Endothelial cell of umbilical vein (primary cell): Measurements from ENCODE around the gene UBE2E1. TPM values are rescaled to one million over a fixed set of nuclear protein-coding genes. Genes with fewer than 3 reads are reported as not detected.

ENCODE experiments used
- BruUV-seq: library from RNA; stranded (reverse); fragments of 400-500 nt; replicated peaks from 2 replicates; lab custom pipeline; 2021; lab: Mats Ljungman, UMichigan
- CTCF ChIA-PET: fragments of 300-600, 350-600 bp; sonication (Branson Sonifier 250); formaldehyde crosslinking; loops from one replicate; lab custom pipeline; 2021; ENCODE audit warnings: antibody characterized with exemption, inconsistent platforms; lab: Charles Lee
- POLR2A ChIA-PET: fragments of 300-600, 350-600 bp; sonication (Branson Sonifier 250); formaldehyde crosslinking; loops from one replicate; lab custom pipeline; 2021; ENCODE audit warnings: antibody characterized with exemption, inconsistent platforms; lab: Charles Lee
- DNase-seq: peaks from one replicate; pipeline ENCODE4 v3.0.0-alpha.2; 2011; ENCODE audit warnings: low read depth, low spot score
- FAIRE-seq: peaks from 2 replicates; lab custom pipeline; 2011; peaks lifted over from hg19 to GRCh38; lab: Jason Lieb, UNC
- H2AFZ ChIP-seq: 2 replicates; pipeline ENCODE4 v1.6.0; 2012; ENCODE audit warnings: low read depth, low read length, control low read depth, inconsistent platforms
- H3K27ac ChIP-seq: 2 replicates; pipeline ENCODE4 v1.5.1; 2011; ENCODE audit warnings: low read depth, mild to moderate bottlenecking, control low read depth, low read length, moderate library complexity; ENCODE audit not compliant: insufficient read depth
- H3K27me3 ChIP-seq, 2 experiments: 2 replicates each; pipeline versions ENCODE4 v1.6.0 to v1.6.1; 2011; ENCODE audit warnings: low read length in 2 of 2, mixed read lengths in 1 of 2; ENCODE audit not compliant: control insufficient read depth in 2 of 2, insufficient read depth in 2 of 2
- H3K36me3 ChIP-seq, 2 experiments: 2 replicates in 1 of 2; 3 replicates in 1 of 2; pipeline ENCODE4 v1.5.1; 2011; ENCODE audit warnings: low read length in 2 of 2, mild to moderate bottlenecking in 1 of 2, moderate library complexity in 1 of 2; ENCODE audit not compliant: control insufficient read depth in 2 of 2, insufficient read depth in 2 of 2; ENCODE audit errors: extremely low read depth in 1 of 2
- H3K4me1 ChIP-seq: 3 replicates; pipeline ENCODE4 v1.5.1; 2011; ENCODE audit warnings: mild to moderate bottlenecking, low read length; ENCODE audit not compliant: control insufficient read depth, insufficient read depth; ENCODE audit errors: extremely low read depth
- H3K4me2 ChIP-seq: 2 replicates; pipeline ENCODE4 v1.6.1; 2011; ENCODE audit warnings: low read length, control low read depth, mixed read lengths; ENCODE audit not compliant: insufficient read depth
- H3K4me3 ChIP-seq, 3 experiments: fragments of 200-600 bp in 1 of 3; sonication (generic), shearing (Covaris generic) in 1 of 3; replicated peaks in 1 of 3; 2 replicates each; pipeline ENCODE4 v1.5.1; 2011 to 2016; ENCODE audit warnings: control low read depth in 3 of 3, low read length in 3 of 3, mild to moderate bottlenecking in 2 of 3, inconsistent platforms in 1 of 3, low read depth in 1 of 3, moderate library complexity in 1 of 3; ENCODE audit not compliant: insufficient read depth in 1 of 3
- H3K79me2 ChIP-seq: 2 replicates; pipeline ENCODE4 v1.6.0; 2012; ENCODE audit warnings: low read length, inconsistent platforms; ENCODE audit not compliant: control insufficient read depth, insufficient read depth
- H3K9ac ChIP-seq: replicated peaks from 2 replicates; pipeline ENCODE3; 2011; ENCODE audit warnings: low read length, control low read depth; ENCODE audit not compliant: insufficient read depth; ENCODE audit errors: extremely low read depth
- H3K9me1 ChIP-seq: replicated peaks from 3 replicates; pipeline ENCODE4 v1.6.0; 2011; ENCODE audit warnings: mild to moderate bottlenecking, low read length; ENCODE audit not compliant: control insufficient read depth, insufficient read depth; ENCODE audit errors: extremely low read depth
- H3K9me3 ChIP-seq: replicated peaks from 2 replicates; pipeline ENCODE4 v1.5.1; 2012; ENCODE audit warnings: low read length, inconsistent platforms; ENCODE audit not compliant: control insufficient read depth, insufficient read depth
- H4K20me1 ChIP-seq: replicated peaks from 2 replicates; pipeline ENCODE3; 2011; ENCODE audit warnings: mild to moderate bottlenecking, low read length; ENCODE audit not compliant: control insufficient read depth, insufficient read depth; ENCODE audit errors: extremely low read depth
- CTCF ChIP-seq, 2 donors: IDR thresholded peaks; 1 replicate in 1 of 2; 2 replicates in 1 of 2; pipeline ENCODE4 v1.5.1; 2011; ENCODE audit warnings: low read length in 2 of 2, mild to moderate bottlenecking in 2 of 2, moderate library complexity in 2 of 2, control low read depth in 1 of 2, inconsistent platforms in 1 of 2, low read depth in 1 of 2; ENCODE audit not compliant: insufficient read depth in 1 of 2; ENCODE audit errors: extremely low read depth in 1 of 2
- EZH2 ChIP-seq: IDR thresholded peaks from 2 replicates; pipeline ENCODE4 v1.6.1; 2012; ENCODE audit warnings: borderline replicate concordance, low read depth, mild to moderate bottlenecking, moderate library complexity, low read length, inconsistent platforms; ENCODE audit not compliant: severe bottlenecking
- FOS ChIP-seq: IDR thresholded peaks from 2 replicates; pipeline ENCODE4 v1.6.1; 2011; ENCODE audit warnings: mild to moderate bottlenecking, low read length, moderate library complexity, borderline replicate concordance; ENCODE audit not compliant: insufficient read depth
- GATA2 ChIP-seq: IDR thresholded peaks from 2 replicates; pipeline ENCODE4 v1.7.0; 2011; ENCODE audit warnings: low read depth, mild to moderate bottlenecking, moderate library complexity, mixed read lengths, low read length; ENCODE audit not compliant: insufficient read length, insufficient read depth
- JUN ChIP-seq: IDR thresholded peaks from 2 replicates; pipeline ENCODE4 v1.6.1; 2011; ENCODE audit warnings: borderline replicate concordance, low read depth; ENCODE audit not compliant: insufficient read length, insufficient read depth
- MAX ChIP-seq: IDR thresholded peaks from 2 replicates; pipeline ENCODE4 v1.6.1; 2011; ENCODE audit not compliant: insufficient read depth, insufficient read length
- MYC ChIP-seq: IDR thresholded peaks from one replicate; pipeline ENCODE4 v1.6.1; 2011; ENCODE audit warnings: mild to moderate bottlenecking, low read depth, low read length
- POLR2A ChIP-seq: IDR thresholded peaks from 2 replicates; pipeline ENCODE4 v1.6.1; 2012; ENCODE audit warnings: low read depth, mild to moderate bottlenecking, control low read depth, low read length
- POLR2AphosphoS5 ChIP-seq: IDR thresholded peaks from 2 replicates; pipeline ENCODE4 v1.6.1; 2012; ENCODE audit warnings: low read depth, mild to moderate bottlenecking, control low read depth, low read length, moderate library complexity; ENCODE audit not compliant: insufficient read depth
- dilution Hi-C: fragments of 300-500 bp; cut with MboI; formaldehyde crosslinking; loops from one replicate; pipeline ENCODE4 v1.15.0; 2019; ENCODE audit warnings: low sequenced_read_pairs; ENCODE audit not compliant: extremely low pct_ligation_motif_present
- intact Hi-C: fragments of 100-400 bp; cut with micrococcal nuclease; formaldehyde crosslinking; loops from one replicate; pipeline ENCODE4 v1.10.0; 2022
- polyA plus RNA-seq, 4 experiments: library from polyadenylated mRNA; depleted of rRNA in 3 of 4; stranded (reverse) in 3 of 4; unstranded in 1 of 4; fragments of >200 nt; gene quantifications; 2 replicates each; pipeline versions ENCODE4 v1.2.1 to v1.2.3, GENCODE V29; 2011 to 2012; ENCODE audit warnings: missing spikeins in 1 of 4
- total RNA-seq: library from RNA; stranded (reverse); gene quantifications from 2 replicates; pipeline ENCODE4 v1.2.3, GENCODE V29; 2021

UBE2E1 gene
- total and polyA plus RNA-seq, 2 donors (not counting 3 experiments of a cell fraction or from before 2014, with no cell fraction given): 72.7 to 114 TPM

GRCh38 chr3:23824699-23825444 is 19.1 kb downstream of the UBE2E1 start:
- H3K36me3 ChIP-seq: no peaks in the 10 kb centered on the region
- H3K4me1 ChIP-seq: peaks cover 3% of the 10 kb centered on the region
- intact Hi-C loops: no loop called here
- ChIA-PET CTCF (interaction anchor here (2.7 kb wide), 1 partner anchor 22 kb away, joined by 9 read pairs; no protein-coding TSS in a partner anchor), POLR2A (no interaction called here)
- H3K4me3 ChIP-seq: no peak overlapping the region
- dilution Hi-C loops: no loop called here
- H3K27me3 ChIP-seq: no peaks in the 10 kb centered on the region
- H3K27ac ChIP-seq: no peak overlapping the region
- H3K9me3 ChIP-seq: no peaks in the 10 kb centered on the region
- no peak overlapping the region for H3K4me2 ChIP-seq
- no peak overlapping the region for H3K9ac ChIP-seq
- H3K9me1 ChIP-seq: no peaks in the 10 kb centered on the region
- peaks cover 76% of the 10 kb centered on the region for H3K79me2 ChIP-seq
- DNase-seq: no peak
- no peak for FAIRE-seq
- peaks cover 15% of the 10 kb centered on the region for H4K20me1 ChIP-seq
- BruUV-seq: no TSS peak
- no peak for TF ChIP-seq MAX
- no peak for TF ChIP-seq MYC
- TF ChIP-seq EZH2: no peak
- no peak for TF ChIP-seq CTCF (IDR thresholded peaks at IDR 0.05; ENCODE audit: extremely low read depth in 1 of 2, insufficient read depth in 1 of 2, low read depth in 1 of 2, low read length in 2 of 2)
- no peak for TF ChIP-seq GATA2
- TF ChIP-seq FOS: no peak
- no peak for TF ChIP-seq POLR2A
- no peak for TF ChIP-seq POLR2AphosphoS5
- no peak for TF ChIP-seq JUN
- no peak overlapping the region for H2AFZ ChIP-seq
